Left ventricle myocardium inferior (tissue), 1 donor: ENCODE data around the gene INVS. TPM values are rescaled to one million over a fixed set of nuclear protein-coding genes. Genes with fewer than 3 reads are reported as not detected.

Source experiments
- DNase-seq: peaks from one replicate; pipeline ENCODE4 v3.0.0-alpha.2; 2020
- H3K27ac ChIP-seq: fragments of 200-600 bp; replicated peaks from 2 replicates; pipeline ENCODE4 v1.8.0; 2021
- H3K27me3 ChIP-seq: fragments of 200-600 bp; 2 replicates; pipeline ENCODE4 v1.8.0; 2021; ENCODE audit warnings: low read depth
- H3K36me3 ChIP-seq: fragments of 200-600 bp; 2 replicates; pipeline ENCODE4 v1.8.0; 2021
- H3K4me1 ChIP-seq: fragments of 200-600 bp; 2 replicates; pipeline ENCODE4 v1.8.0; 2021
- H3K4me3 ChIP-seq: fragments of 200-600 bp; 2 replicates; pipeline ENCODE4 v1.8.0; 2021; ENCODE audit warnings: mild to moderate bottlenecking, moderate library complexity
- H3K9me3 ChIP-seq: fragments of 200-600 bp; replicated peaks from 2 replicates; pipeline ENCODE4 v1.8.0; 2021
- intact Hi-C: fragments of 100-400 bp; cut with micrococcal nuclease; formaldehyde crosslinking; loops from one replicate; pipeline ENCODE4 v1.11.0; 2022
- total RNA-seq: library from RNA; stranded (reverse); fragmentation: NEBNext Ultra II Directional; extraction: Animal tissue kit (Norgen Biotek cat#: 25700); gene quantifications from one replicate; pipeline ENCODE4 v1.2.1, GENCODE V29; 2021
- TF ChIP-seq, protein P1 (sequence below): fragments of 200-600 bp; IDR thresholded peaks from 2 replicates; pipeline ENCODE4 v1.8.0; 2021; ENCODE audit warnings: antibody characterized with exemption, mild to moderate bottlenecking, borderline replicate concordance
- donor health status: DM: no; HTN: yes; CAD: no; lungs with severe emphysema.

The INVS gene
- total RNA-seq, 1 donor from 2014 or later: 6.7 TPM

DNA sequence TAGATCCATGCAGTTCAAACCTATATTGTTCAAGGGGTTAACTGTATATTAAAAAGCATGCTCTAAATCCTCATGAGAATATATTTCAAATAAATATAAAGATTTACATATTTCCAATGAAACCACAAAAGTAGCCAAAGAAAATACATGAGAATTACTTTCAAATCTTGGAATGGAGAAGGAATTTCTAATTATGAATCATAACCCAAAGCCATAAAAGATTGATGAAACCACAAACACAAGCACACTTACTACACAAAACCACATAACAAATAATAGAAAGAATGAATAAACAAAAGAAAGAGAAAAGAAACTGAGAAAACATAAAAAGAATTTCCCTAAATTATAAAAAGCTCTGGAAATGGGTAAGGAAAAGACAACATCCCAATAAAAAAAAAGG is 16.3 kb upstream of the INVS start:
- Histone ChIP-seq H3K36me3 (no peaks in the 10 kb centered on the region), H3K9me3 (no peaks in the 10 kb centered on the region), H3K27me3 (no peaks in the 10 kb centered on the region), H3K27ac (no peak overlapping the region), H3K4me3 (no peak overlapping the region), H3K4me1 (peaks cover 62% of the 10 kb centered on the region)
- DNase-seq: no peak
- TF ChIP-seq, protein P1, sequence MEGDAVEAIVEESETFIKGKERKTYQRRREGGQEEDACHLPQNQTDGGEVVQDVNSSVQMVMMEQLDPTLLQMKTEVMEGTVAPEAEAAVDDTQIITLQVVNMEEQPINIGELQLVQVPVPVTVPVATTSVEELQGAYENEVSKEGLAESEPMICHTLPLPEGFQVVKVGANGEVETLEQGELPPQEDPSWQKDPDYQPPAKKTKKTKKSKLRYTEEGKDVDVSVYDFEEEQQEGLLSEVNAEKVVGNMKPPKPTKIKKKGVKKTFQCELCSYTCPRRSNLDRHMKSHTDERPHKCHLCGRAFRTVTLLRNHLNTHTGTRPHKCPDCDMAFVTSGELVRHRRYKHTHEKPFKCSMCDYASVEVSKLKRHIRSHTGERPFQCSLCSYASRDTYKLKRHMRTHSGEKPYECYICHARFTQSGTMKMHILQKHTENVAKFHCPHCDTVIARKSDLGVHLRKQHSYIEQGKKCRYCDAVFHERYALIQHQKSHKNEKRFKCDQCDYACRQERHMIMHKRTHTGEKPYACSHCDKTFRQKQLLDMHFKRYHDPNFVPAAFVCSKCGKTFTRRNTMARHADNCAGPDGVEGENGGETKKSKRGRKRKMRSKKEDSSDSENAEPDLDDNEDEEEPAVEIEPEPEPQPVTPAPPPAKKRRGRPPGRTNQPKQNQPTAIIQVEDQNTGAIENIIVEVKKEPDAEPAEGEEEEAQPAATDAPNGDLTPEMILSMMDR: no peak
- intact Hi-C loops: no loop called here

GRCh38 chr9:100083448-100084127 is 15.5 kb upstream of the INVS start:
- Histone ChIP-seq H3K36me3 (no peaks in the 10 kb centered on the region), H3K27me3 (no peaks in the 10 kb centered on the region), H3K4me3 (no peak overlapping the region), H3K4me1 (peaks cover 64% of the 10 kb centered on the region), H3K27ac (no peak overlapping the region), H3K9me3 (no peaks in the 10 kb centered on the region)
- DNase-seq: no peak
- TF ChIP-seq, protein P1: no peak
- intact Hi-C loops: no loop called here

- Histone ChIP-seq H3K4me3 (no peak overlapping the region), H3K27me3 (no peaks in the 10 kb centered on the region), H3K4me1 (peaks cover 66% of the 10 kb centered on the region), H3K27ac (no peak overlapping the region), H3K36me3 (no peaks in the 10 kb centered on the region), H3K9me3 (no peaks in the 10 kb centered on the region)
- intact Hi-C loops: no loop called here
- TF ChIP-seq, protein P1: no peak
- no peak for DNase-seq
These were observed 15.0 kb upstream of the INVS start for GRCh38 chr9:100084128-100084453.

DNA sequence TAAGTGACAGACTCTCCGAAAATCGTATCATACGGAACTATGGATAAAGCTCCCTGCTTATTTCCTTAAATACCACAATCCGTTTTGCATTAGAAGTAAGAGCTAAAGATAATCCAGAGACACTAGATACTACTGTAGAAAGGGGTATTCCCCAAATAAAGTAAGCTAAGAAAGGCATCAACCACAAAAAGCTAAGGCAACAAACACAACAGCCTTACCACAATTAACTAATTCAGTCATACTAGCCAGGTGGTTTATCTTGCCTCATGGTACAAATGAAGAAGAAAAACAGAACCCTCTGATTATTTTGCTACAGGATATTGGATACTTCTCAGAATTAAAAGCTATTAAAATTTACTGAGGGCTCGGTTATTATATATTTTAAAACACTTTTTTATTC is 14.3 kb upstream of the INVS start:
- Histone ChIP-seq H3K4me3 (no peak overlapping the region), H3K27ac (no peak overlapping the region), H3K27me3 (no peaks in the 10 kb centered on the region), H3K4me1 (peaks cover 72% of the 10 kb centered on the region), H3K9me3 (no peaks in the 10 kb centered on the region), H3K36me3 (no peaks in the 10 kb centered on the region)
- TF ChIP-seq, protein P1: no peak
- intact Hi-C loops: no loop called here
- no peak for DNase-seq

DNA sequence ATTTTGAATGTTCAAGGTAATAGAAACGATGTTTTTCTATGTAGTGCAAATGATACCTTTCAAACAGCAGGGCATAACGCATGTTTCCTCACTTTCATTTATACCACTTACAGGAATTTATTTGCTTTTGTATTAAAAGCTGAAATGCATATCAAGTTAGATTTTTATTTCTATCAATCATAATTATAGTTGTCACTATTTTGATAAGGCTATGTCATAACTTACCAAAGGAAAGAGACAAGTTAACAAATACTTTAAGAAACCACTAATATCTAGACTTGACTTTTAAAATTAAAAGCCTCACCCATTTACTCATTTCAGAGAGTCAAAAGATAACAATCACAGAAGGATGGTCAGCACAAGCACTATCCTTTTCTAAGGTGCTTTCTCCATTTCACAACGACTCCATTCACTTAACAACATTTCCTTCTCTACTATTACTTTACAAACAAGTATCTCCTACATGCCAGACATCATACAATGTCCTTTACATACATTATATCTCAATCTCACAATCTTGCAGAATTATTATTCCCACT is 12.9 kb upstream of the INVS start:
- intact Hi-C loops: no loop called here
- H3K4me1 ChIP-seq: peaks cover 70% of the 10 kb centered on the region
- no peaks in the 10 kb centered on the region for H3K36me3 ChIP-seq
- no peak overlapping the region for H3K4me3 ChIP-seq
- no peaks in the 10 kb centered on the region for H3K27me3 ChIP-seq
- no peak overlapping the region for H3K27ac ChIP-seq
- no peak for DNase-seq
- TF ChIP-seq, protein P1: no peak
- no peaks in the 10 kb centered on the region for H3K9me3 ChIP-seq
